IPS-20b (cell line): ENCODE results near the gene TBC1D4.

Experiments used
- H3K27ac ChIP-seq: one replicate; pipeline ENCODE4 v1.5.1; 2013; ENCODE audit warnings: low read length
- H3K27me3 ChIP-seq: 2 replicates; pipeline ENCODE4 v1.6.1; 2013; ENCODE audit warnings: mild to moderate bottlenecking, low read length, inconsistent platforms; ENCODE audit not compliant: insufficient read depth
- H3K36me3 ChIP-seq: 2 replicates; pipeline ENCODE4 v1.6.1; 2013; ENCODE audit warnings: low read depth, mild to moderate bottlenecking, inconsistent platforms, low read length, moderate library complexity; ENCODE audit not compliant: insufficient read depth
- H3K4me1 ChIP-seq: 2 replicates; pipeline ENCODE4 v1.6.1; 2013; ENCODE audit warnings: mild to moderate bottlenecking, control low read depth, inconsistent platforms, low read length, moderate library complexity; ENCODE audit not compliant: insufficient read depth
- H3K4me3 ChIP-seq: 2 replicates; pipeline ENCODE4 v1.5.1; 2013; ENCODE audit warnings: mild to moderate bottlenecking, low read length, inconsistent platforms
- H3K9ac ChIP-seq: 2 replicates; pipeline ENCODE4 v1.6.1; 2013; ENCODE audit warnings: low read depth, mild to moderate bottlenecking, inconsistent platforms, low read length, moderate library complexity
- H3K9me3 ChIP-seq: 2 replicates; pipeline ENCODE4 v1.6.1; 2013; ENCODE audit warnings: mild to moderate bottlenecking, low read depth, low read length, inconsistent platforms; ENCODE audit not compliant: insufficient read depth

Gene TBC1D4

DNA sequence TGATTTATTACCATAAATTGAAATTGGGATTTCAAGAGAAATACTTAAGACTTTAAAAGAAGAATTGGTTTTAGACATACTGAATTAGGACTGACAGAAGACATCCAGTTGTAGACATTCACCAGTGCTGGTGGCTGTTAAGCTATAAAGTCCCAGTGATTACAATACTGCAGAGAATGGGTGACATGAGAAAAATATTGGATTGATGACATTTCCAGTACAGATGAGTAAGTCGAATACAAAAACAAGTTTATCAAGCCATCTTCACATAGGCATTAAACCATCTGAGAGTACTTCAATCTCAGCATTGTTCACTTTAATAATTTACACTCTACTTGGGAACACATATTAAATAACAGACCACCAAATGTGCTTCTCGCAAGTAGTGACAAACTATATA, 66.8 kb downstream of the TBC1D4 start:
- Histone ChIP-seq H3K27me3 (no peaks in the 10 kb centered on the region), H3K9me3 (no peaks in the 10 kb centered on the region), H3K4me3 (no peak overlapping the region), H3K9ac (no peak overlapping the region), H3K27ac (no peak overlapping the region), H3K4me1 (0 out of 2 replicates have a peak, but pooled peaks cover 3% of the 10 kb centered on the region), H3K36me3 (no peaks in the 10 kb centered on the region)

DNA sequence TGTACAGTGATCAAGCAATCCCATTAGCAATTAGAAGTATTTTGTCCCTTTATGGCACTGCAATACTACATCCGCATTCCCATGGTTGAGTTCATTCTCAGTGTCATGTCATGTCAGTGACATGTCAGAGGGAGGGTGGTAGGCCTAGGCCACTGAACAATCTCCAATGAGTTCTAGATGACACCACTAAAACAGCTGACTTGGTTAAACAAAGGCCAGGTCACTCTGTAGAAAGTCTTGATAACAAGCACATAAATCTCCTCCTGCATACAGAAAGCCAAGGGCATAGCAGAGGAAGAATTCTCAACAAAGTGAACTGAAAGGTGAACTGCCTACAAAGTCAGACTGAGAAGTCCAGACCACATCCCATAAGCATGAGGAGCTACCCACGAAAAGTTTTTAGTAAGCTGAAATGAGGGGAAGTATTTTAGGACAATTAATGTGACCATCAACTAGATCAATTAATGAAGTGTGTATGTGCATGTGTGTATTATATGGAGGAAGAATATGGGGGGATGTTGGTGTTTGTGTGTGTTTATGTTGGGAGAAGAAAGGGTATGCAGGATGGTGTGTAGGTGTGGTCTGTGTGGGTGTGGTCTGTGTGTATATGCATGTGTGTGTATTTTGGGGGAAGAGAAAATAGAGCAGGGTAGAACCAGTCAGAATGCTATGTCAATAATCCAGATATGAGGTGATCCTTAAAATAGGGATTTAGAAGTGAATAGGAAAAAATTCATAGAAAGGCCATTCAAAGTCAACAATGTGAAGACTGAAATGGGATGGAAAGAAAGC, 67.7 kb downstream of the TBC1D4 start:
- H3K4me1 ChIP-seq = 0 out of 2 replicates have a peak, but pooled peaks cover 3% of the 10 kb centered on the region
- no peak overlapping the region for H3K27ac ChIP-seq
- no peaks in the 10 kb centered on the region for H3K9me3 ChIP-seq
- H3K4me3 ChIP-seq = no peak overlapping the region
- H3K9ac ChIP-seq = no peak overlapping the region
- H3K27me3 ChIP-seq = no peaks in the 10 kb centered on the region
- no peaks in the 10 kb centered on the region for H3K36me3 ChIP-seq

DNA sequence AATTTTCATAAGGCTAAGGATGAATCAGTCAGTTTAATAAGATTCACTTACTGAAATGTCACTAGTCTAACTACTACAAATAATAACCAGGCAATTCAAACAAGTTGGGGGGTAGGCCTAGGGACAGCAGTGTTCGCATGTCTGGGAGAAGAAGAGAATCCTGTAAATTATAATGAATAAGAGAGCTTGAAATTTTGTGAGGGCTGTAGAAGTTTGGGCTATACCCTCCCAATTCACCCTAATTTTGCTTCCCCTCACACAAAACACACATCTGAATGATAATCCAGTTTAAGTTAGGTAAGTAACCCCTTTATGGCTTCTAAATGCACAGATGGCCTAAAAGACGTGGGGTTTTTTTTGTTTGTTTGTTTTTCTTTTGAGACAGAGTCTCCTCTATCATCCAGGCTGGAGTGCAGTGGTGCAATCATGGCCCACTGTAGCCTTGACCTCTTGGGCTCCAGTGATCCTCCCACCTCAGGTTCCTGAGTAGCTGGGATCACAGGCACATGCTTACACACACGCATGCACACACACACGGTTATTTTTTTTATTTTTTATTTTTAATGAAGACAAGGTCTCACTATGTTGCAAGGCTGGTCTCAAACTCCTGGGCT, 69.9 kb downstream of the TBC1D4 start:
- Histone ChIP-seq H3K9ac (no peak overlapping the region), H3K9me3 (no peaks in the 10 kb centered on the region), H3K27ac (no peak overlapping the region), H3K4me3 (no peak overlapping the region), H3K27me3 (no peaks in the 10 kb centered on the region), H3K36me3 (no peaks in the 10 kb centered on the region), H3K4me1 (peaks cover 3% of the 10 kb centered on the region; the same call in 1 of the 2 replicates)

DNA sequence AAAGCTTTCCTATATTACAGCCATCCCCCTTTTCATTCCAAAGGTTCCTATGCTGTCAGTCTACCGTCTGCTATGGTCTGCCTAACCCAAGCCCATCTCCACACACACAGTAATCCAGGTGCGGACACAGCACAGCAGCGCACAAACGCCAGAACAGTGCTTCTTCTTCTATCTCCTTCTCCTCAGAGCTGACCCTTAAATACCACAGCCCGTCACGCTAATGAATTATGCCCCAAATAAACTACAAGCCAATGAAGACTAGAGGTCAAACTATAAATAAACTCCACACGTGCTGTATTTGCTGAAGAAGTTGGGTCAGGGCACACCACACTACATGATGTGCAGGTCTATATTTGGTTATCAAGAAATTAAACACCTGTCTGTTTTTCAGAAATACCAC, 71.8 kb downstream of the TBC1D4 start:
- peaks cover 8% of the 10 kb centered on the region; the same call in 1 of the 2 replicates for H3K4me1 ChIP-seq
- no peaks in the 10 kb centered on the region for H3K9me3 ChIP-seq
- H3K9ac ChIP-seq = no peak overlapping the region
- H3K27ac ChIP-seq = no peak overlapping the region
- no peaks in the 10 kb centered on the region for H3K36me3 ChIP-seq
- H3K4me3 ChIP-seq = no peak overlapping the region
- H3K27me3 ChIP-seq = no peaks in the 10 kb centered on the region

DNA sequence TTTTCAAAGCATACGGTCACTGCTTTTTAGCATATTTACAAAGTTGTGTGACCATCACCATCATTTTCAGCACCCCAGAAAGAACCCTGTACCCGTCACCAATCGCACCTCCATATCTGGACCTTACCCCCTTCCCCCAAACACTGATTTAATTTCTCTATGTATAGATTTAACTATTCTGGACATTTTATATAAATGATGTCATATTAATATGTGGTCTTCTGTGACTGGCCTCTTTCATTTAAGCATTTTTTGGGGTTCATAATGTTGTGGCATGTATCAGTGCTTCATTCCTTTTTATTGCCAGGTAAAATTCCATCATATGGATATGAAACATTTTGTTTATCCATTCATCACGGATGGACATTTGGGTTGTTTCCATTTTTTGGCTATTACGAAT, 74.0 kb downstream of the TBC1D4 start:
- Histone ChIP-seq H3K9me3 (no peaks in the 10 kb centered on the region), H3K4me3 (no peak overlapping the region), H3K27ac (no peak overlapping the region), H3K4me1 (peaks cover 8% of the 10 kb centered on the region; the same call in 1 of the 2 replicates), H3K9ac (no peak overlapping the region), H3K36me3 (no peaks in the 10 kb centered on the region), H3K27me3 (no peaks in the 10 kb centered on the region)

DNA sequence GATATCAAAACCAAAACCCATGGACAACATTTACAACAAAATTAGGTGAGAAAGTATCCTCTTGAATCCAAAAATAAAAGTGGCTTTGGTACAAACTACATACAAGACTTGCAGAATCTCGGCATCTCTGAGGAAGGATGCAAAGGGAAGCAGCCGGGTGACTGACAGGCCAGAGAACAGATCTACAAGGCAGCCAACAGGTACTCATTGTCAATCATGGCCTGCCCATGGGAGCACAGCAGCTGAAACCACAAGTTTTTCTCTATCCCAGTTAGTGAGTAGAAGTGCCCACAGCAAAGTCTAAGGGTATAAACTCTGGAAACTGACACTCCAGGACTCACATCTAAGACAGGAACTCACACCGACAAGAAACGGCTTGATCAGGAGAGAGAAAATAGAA, 74.5 kb downstream of the TBC1D4 start:
- no peak overlapping the region for H3K27ac ChIP-seq
- H3K27me3 ChIP-seq = no peaks in the 10 kb centered on the region
- H3K4me3 ChIP-seq = no peak overlapping the region
- no peaks in the 10 kb centered on the region for H3K36me3 ChIP-seq
- H3K9ac ChIP-seq = no peak overlapping the region
- peaks cover 8% of the 10 kb centered on the region; the same call in 1 of the 2 replicates for H3K4me1 ChIP-seq
- no peaks in the 10 kb centered on the region for H3K9me3 ChIP-seq

DNA sequence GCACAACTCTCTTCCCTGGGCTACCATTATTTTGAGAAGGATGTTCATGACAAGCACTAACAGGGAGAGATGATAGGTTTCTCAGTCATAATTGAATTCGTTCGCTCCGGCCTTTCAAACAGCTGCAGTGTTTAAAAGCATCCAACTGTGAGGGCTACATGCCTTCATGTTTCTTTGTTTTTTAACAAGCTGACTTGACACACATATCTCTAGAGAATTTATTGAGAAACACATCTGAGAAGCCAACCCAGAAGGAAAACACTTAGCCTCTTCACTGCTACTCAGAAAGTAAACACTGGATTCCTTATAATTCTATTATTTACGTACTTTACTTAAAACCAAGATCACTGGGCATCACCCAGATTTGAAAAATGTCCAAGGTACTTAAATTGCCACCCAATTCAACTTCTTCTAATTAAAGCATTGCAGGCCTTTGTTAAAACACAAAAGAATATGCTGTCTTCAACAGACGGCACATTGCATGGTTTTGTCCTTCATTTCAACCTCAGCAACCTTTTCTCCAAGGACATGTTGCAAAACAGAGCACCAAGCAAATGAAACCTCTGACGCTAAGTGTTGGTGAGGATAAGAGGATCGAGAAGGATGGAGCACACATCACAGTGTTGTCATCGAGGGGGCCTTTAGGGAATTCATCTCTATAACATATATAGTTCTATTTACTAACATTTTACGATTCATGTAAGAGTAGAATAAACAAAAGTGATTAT, 75.8 kb downstream of the TBC1D4 start:
- Histone ChIP-seq H3K4me3 (no peak overlapping the region), H3K36me3 (no peaks in the 10 kb centered on the region), H3K4me1 (peaks cover 8% of the 10 kb centered on the region; the same call in 1 of the 2 replicates), H3K9me3 (no peaks in the 10 kb centered on the region), H3K27ac (no peak overlapping the region), H3K27me3 (no peaks in the 10 kb centered on the region), H3K9ac (no peak overlapping the region)

DNA sequence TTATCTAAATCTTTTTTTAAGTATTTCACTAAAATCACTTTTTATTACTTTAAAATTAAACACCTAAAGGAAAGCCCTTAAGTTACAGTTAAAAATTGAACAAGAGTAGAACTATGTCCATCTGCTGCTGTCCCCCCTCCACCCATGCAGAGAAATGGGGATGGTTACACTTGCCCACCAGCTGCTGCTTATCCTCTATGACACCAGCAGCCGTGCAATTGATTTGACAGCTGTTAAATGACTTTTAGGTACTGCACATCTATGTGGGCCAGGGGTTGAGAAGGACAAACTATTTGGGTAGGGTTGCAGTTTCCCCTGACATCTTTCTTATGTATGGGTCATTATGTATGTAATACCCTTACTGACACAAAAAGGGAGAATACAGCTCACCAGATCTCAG, 77.2 kb downstream of the TBC1D4 start:
- Histone ChIP-seq H3K9ac (no peak overlapping the region), H3K36me3 (no peaks in the 10 kb centered on the region), H3K9me3 (no peaks in the 10 kb centered on the region), H3K27ac (no peak overlapping the region), H3K4me1 (peaks cover 8% of the 10 kb centered on the region; the same call in 1 of the 2 replicates), H3K4me3 (no peak overlapping the region), H3K27me3 (no peaks in the 10 kb centered on the region)

DNA sequence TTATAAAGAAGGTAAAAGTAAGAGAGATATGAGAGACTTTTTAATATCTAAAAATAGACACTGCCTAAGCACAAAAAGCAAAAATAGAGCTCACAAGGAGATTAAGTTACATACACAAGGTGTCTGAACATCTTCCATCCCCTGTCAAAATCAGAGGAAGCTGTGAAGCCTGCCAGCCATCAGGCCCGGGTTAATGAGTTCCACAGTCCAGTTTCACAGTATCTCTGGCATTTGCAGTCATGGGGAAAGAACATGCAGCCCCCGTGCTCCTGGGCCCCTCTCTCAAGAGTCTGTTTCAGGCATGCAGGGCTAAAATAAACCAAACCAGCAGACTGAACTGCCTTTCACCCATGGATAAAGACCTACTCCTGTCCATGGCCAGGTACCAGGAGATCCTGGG, 79.2 kb downstream of the TBC1D4 start:
- Histone ChIP-seq H3K36me3 (no peaks in the 10 kb centered on the region), H3K4me1 (peaks cover 8% of the 10 kb centered on the region; the same call in 1 of the 2 replicates), H3K27me3 (no peaks in the 10 kb centered on the region), H3K9ac (no peak overlapping the region), H3K9me3 (no peaks in the 10 kb centered on the region), H3K27ac (no peak overlapping the region), H3K4me3 (no peak overlapping the region)

DNA sequence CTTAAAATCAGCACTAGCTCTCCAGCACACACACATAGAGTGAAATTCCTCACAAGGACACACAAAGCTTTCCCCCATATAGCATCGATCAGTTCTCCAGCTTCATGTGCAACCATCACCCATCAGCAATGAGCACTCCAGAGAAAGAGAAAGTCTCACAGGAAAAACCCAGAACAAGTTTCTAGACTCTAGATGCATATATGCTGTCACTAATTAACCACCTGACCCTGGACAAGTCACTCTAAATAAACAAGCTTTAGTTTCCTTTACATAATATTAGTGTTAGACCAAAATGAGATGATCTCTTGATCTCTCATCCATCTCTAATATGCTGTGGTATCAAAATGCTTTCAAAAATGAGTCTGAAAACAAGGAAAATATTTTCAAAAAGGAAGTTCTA, 81.2 kb downstream of the TBC1D4 start:
- Histone ChIP-seq H3K27me3 (no peaks in the 10 kb centered on the region), H3K36me3 (no peaks in the 10 kb centered on the region), H3K4me3 (no peak overlapping the region), H3K9me3 (no peaks in the 10 kb centered on the region), H3K27ac (no peak overlapping the region), H3K9ac (no peak overlapping the region), H3K4me1 (no peaks in the 10 kb centered on the region)

DNA sequence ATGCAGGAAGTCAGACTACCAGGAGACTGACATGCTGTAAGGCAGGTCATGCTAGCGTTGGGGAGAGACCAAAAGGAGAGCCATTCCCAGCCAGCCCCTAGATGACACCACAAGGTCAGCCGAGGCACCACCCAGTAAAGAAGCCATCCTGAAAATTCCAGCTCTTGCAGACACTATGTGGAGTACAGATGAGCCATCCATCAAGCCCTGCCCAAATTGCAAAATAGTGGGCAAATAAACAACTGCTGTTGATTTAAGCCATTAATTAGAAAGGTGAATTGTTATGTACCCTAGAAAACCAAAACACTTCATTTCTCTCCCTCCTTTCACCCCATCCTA, 82.1 kb downstream of the TBC1D4 start:
- Histone ChIP-seq H3K36me3 (no peaks in the 10 kb centered on the region), H3K4me1 (no peaks in the 10 kb centered on the region), H3K9ac (no peak overlapping the region), H3K9me3 (no peaks in the 10 kb centered on the region), H3K27ac (no peak overlapping the region), H3K4me3 (no peak overlapping the region), H3K27me3 (no peaks in the 10 kb centered on the region)
